GM13976 (cell line): ENCODE results near the gene FSD2.

Experiments used
- DNase-seq: peaks from one replicate; pipeline ENCODE4 v3.0.0; 2012; ENCODE audit warnings: low spot score
- in situ Hi-C: fragments of 300-500 bp; cut with MboI; formaldehyde crosslinking; loops from one replicate; pipeline ENCODE4 v1.12.0; 2022; ENCODE audit warnings: low sequenced_read_pairs, mixed read lengths, inconsistent platforms; ENCODE audit not compliant: unreplicated experiment
- TF ChIP-seq, protein P1 (sequence below): IDR thresholded peaks from 2 replicates; pipeline ENCODE4 v1.5.1; 2012; ENCODE audit warnings: borderline replicate concordance, mild to moderate bottlenecking; ENCODE audit not compliant: insufficient read depth; ENCODE audit errors: extremely low read depth, missing control alignments, control extremely low read depth

The FSD2 gene

GRCh38 chr15:82807920-82808633, 2.2 kb upstream of the FSD2 start:
- in situ Hi-C loops = no loop called here
- TF ChIP-seq, protein P1, sequence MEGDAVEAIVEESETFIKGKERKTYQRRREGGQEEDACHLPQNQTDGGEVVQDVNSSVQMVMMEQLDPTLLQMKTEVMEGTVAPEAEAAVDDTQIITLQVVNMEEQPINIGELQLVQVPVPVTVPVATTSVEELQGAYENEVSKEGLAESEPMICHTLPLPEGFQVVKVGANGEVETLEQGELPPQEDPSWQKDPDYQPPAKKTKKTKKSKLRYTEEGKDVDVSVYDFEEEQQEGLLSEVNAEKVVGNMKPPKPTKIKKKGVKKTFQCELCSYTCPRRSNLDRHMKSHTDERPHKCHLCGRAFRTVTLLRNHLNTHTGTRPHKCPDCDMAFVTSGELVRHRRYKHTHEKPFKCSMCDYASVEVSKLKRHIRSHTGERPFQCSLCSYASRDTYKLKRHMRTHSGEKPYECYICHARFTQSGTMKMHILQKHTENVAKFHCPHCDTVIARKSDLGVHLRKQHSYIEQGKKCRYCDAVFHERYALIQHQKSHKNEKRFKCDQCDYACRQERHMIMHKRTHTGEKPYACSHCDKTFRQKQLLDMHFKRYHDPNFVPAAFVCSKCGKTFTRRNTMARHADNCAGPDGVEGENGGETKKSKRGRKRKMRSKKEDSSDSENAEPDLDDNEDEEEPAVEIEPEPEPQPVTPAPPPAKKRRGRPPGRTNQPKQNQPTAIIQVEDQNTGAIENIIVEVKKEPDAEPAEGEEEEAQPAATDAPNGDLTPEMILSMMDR = no peak
- no peak for DNase-seq

DNA sequence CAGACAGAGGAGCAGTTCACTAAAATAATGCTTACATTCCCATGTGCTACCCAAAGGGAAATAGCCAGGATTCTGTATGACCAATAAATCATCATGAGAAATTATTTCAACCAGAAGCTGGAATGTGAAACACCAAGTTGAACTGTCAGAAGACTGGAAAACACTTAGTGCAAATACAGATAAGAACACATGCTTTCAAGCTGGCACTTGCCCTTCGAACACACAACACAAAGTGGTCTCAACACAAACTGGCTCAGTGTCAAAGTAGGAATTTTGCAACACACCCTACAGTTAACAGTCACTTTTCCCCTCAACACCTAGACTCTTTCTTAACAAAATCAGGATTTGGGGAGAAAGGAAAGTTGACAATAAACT, 1.3 kb downstream of the FSD2 start:
- in situ Hi-C loops = no loop called here
- no peak for DNase-seq
- TF ChIP-seq, protein P1 = no peak

DNA sequence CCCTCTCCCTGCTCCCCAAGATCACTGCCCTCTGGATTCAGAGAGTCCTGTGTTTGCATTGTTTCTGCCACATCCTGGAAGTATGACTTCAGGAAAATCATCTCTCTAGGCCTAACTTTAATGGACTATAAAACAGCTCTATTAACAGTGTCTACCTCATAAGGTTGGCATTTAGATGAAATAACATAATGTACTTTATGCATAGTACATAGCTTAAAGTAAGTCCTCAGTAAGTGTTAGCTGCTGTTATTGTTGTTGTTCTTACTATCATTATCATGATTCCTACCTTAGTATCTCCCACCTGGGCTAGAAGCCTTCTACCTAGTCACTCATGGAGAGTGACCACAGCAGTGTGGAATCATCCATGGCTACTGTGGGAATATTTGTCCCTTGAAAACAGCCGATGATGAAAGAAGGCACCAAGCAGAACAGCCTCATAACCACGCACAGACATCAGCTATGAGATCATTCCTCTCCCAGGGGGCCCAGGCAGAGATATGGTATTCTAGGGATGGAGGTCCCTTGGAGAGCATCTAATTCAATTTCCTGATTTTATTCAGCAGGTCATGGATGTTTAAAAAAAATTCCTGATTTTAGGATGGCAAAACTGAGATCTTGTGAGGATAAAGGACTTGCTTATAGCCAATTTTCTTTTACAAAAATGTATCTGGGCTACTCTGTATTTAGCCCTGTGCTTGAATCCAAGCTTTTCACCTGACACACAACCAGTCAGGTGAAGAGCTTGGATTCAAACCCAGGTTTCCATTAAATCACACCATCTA, 1.9 kb downstream of the FSD2 start:
- in situ Hi-C loops = no loop called here
- TF ChIP-seq, protein P1 = no peak
- no peak for DNase-seq

DNA sequence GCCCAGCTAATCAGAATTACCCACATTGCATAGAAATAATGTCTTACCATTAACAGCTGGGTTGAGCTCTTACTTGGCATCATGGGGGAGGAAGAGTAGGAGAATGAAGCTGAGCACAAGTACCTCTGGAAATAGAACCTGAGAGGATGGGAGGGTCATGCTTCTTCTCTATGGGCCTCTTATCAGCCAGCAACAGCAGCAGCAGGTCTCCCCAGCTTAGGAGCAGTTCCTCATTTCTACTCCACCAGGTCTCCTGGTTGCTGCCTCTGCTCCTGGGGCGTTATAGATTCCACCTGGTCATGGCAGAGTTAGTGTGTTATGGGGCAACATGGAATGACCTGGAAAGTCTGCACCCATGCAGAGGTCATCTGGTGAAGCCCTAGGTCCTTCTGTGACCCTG, 3.4 kb downstream of the FSD2 start:
- TF ChIP-seq, protein P1 = no peak
- in situ Hi-C loops = no loop called here
- no peak for DNase-seq

DNA sequence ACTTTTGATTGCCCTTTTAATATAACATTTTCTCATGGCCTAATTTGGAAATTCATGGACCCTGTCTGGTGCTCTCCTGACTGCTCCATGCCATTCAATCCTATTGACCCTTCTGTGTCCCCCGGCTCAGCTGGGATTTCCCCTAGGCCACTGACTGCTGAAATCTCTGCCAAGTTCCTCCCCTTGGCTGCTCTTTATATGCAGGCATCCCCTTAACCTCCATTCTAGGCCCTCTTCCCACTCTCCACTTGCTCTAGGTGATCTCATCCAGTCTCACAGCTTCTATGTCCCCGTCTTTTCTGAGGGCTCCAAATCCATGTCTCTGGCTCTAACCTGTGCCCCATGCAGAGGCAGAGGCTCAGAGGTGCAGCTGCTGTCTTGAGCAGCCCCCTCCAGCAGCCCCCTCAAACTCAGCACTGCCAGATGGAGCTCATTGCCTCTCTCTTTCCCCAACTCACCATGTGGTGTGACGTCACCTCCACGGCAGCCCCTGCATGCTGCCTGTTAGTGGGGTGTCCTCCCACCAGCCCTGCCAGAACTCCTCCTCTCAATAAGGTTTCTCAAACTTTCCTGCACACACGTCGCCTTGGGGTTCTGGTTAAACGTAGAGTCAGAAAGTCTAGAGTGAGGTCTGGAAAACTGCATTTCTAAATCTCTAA, 6.6 kb downstream of the FSD2 start:
- TF ChIP-seq, protein P1 = no peak
- no peak for DNase-seq
- in situ Hi-C loops = no loop called here

DNA sequence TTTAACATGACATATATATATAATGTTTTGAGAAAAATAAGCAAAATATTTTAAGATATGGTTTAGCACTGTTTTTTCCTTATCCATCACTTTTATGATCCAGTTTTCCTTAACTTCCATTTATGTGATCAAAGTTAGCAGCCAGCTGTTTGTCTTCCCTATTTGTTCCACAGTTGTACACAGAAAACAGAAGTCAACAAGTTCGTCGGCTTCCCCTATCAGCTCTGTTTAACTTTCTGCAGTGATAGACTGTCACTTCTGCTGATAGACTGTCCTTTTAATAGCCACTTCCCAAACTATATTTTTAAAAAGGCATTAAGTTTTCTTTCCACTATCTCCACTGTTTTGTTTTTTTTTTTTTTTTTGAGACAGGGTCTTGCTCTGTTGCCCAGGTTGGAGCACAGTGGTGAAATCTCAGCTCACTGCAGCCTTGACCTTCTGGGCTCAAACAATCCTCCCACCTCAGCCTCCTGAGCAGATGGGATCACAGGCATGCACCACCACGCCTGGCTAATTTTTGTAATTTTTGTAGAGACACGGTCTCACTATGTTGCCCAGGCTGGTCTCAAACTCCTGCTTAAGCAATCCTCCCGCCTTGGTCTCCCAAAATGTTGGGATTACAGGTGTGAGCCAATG, 7.2 kb downstream of the FSD2 start:
- TF ChIP-seq, protein P1 = no peak
- in situ Hi-C loops = no loop called here
- no peak for DNase-seq
